ENCODE measurements around the gene TMEM221. TPM values are rescaled to one million over a fixed set of nuclear protein-coding genes. Genes with fewer than 3 reads are reported as not detected.

TMEM221 gene
- total RNA-seq, 1 donor from 2014 or later: 0.57 TPM

- peaks cover 16% of the 10 kb centered on the region for H3K27me3 Mint-ChIP-seq (ENCODE audit: low read depth)
- H3K9me3 Mint-ChIP-seq (ENCODE audit: low read depth): no peaks in the 10 kb centered on the region
- H3K27ac Mint-ChIP-seq (ENCODE audit: unreplicated experiment): no peak overlapping the region
- DNase-seq (ENCODE audit: low spot score): no peak
- H3K4me1 Mint-ChIP-seq (ENCODE audit: low read depth): peaks cover 4% of the 10 kb centered on the region
- no peaks in the 10 kb centered on the region for H3K36me3 Mint-ChIP-seq (ENCODE audit: low read depth)
- TF ChIP-seq CTCF (IDR thresholded peaks at IDR 0.05): no peak
- H3K4me3 Mint-ChIP-seq (ENCODE audit: unreplicated experiment): peak overlapping the region; percentile 44
Measured at GRCh38 chr19:17447704-17448130, 751 bp downstream of the TMEM221 start.

GRCh38 chr19:17445526-17446165, 2.8 kb downstream of the TMEM221 start:
- Mint-ChIP-seq H3K27ac (ENCODE audit: unreplicated experiment) (no peak overlapping the region), H3K4me1 (ENCODE audit: low read depth) (peaks cover 4% of the 10 kb centered on the region), H3K9me3 (ENCODE audit: low read depth) (peaks cover 5% of the 10 kb centered on the region), H3K27me3 (ENCODE audit: low read depth) (peaks cover 13% of the 10 kb centered on the region), H3K36me3 (ENCODE audit: low read depth) (no peaks in the 10 kb centered on the region), H3K4me3 (ENCODE audit: unreplicated experiment) (no peak overlapping the region)
- no peak for DNase-seq (ENCODE audit: low spot score)
- TF ChIP-seq CTCF (IDR thresholded peaks at IDR 0.05): no peak

GRCh38 chr19:17441241-17442021, 7.0 kb downstream of the TMEM221 start:
- no peak for DNase-seq (ENCODE audit: low spot score)
- no peak overlapping the region for H3K4me3 Mint-ChIP-seq (ENCODE audit: unreplicated experiment)
- H3K4me1 Mint-ChIP-seq (ENCODE audit: low read depth): no peaks in the 10 kb centered on the region
- peaks cover 3% of the 10 kb centered on the region for H3K27me3 Mint-ChIP-seq (ENCODE audit: low read depth)
- TF ChIP-seq CTCF (IDR thresholded peaks at IDR 0.05): peak; percentile 74
- peaks cover 5% of the 10 kb centered on the region for H3K9me3 Mint-ChIP-seq (ENCODE audit: low read depth)
- no peaks in the 10 kb centered on the region for H3K36me3 Mint-ChIP-seq (ENCODE audit: low read depth)
- no peak overlapping the region for H3K27ac Mint-ChIP-seq (ENCODE audit: unreplicated experiment)

- Mint-ChIP-seq H3K9me3 (ENCODE audit: low read depth) (peaks cover 5% of the 10 kb centered on the region), H3K36me3 (ENCODE audit: low read depth) (no peaks in the 10 kb centered on the region), H3K27ac (ENCODE audit: unreplicated experiment) (no peak overlapping the region), H3K27me3 (ENCODE audit: low read depth) (peaks cover 3% of the 10 kb centered on the region), H3K4me1 (ENCODE audit: low read depth) (no peaks in the 10 kb centered on the region), H3K4me3 (ENCODE audit: unreplicated experiment) (no peak overlapping the region)
- no peak for TF ChIP-seq CTCF (IDR thresholded peaks at IDR 0.05)
- DNase-seq (ENCODE audit: low spot score): no peak
Measured at GRCh38 chr19:17436874-17437267, 11.6 kb downstream of the TMEM221 start.

- Mint-ChIP-seq H3K27me3 (ENCODE audit: low read depth) (peaks cover 3% of the 10 kb centered on the region), H3K4me3 (ENCODE audit: unreplicated experiment) (no peak overlapping the region), H3K27ac (ENCODE audit: unreplicated experiment) (no peak overlapping the region), H3K9me3 (ENCODE audit: low read depth) (peaks cover under 1% of the 10 kb centered on the region), H3K36me3 (ENCODE audit: low read depth) (no peaks in the 10 kb centered on the region), H3K4me1 (ENCODE audit: low read depth) (no peaks in the 10 kb centered on the region)
- no peak for TF ChIP-seq CTCF (IDR thresholded peaks at IDR 0.05)
- DNase-seq (ENCODE audit: low spot score): no peak
Measured at GRCh38 chr19:17436094-17436873, 12.2 kb downstream of the TMEM221 start.
